ENCODE measurements around the gene UPF2. TPM values are rescaled to one million over a fixed set of nuclear protein-coding genes. Genes with fewer than 3 reads are reported as not detected.

Gene UPF2
- total and polyA plus RNA-seq, 10 of the 15 experiments (the other 5 are each of a cell fraction or from before 2014, with no cell fraction given): 21.0 to 44.4 (median 25.9) TPM

GRCh38 chr10:11901833-11902475, 140.7 kb downstream of the UPF2 start (continued):
- TF ChIP-seq IRF3 (IDR thresholded peaks at IDR 0.05): no peak

- RAD21 ChIA-PET (ENCODE audit: unreplicated experiment): no interaction called here
- Histone ChIP-seq H3K79me2 (ENCODE audit: control insufficient read depth, insufficient read depth, low read length) (no peaks in the 10 kb centered on the region), H2AFZ (ENCODE audit: control insufficient read depth, low read depth, low read length) (no peak overlapping the region), H3K9ac (ENCODE audit: control insufficient read depth, insufficient read depth, low read length) (no peak overlapping the region), H3K27ac (ENCODE audit: control insufficient read depth, insufficient read depth) (no peak overlapping the region), H3K4me1 (ENCODE audit: control insufficient read depth, insufficient read depth, low read length) (no peaks in the 10 kb centered on the region), H3K9me3 (replicated peaks; ENCODE audit: control insufficient read depth, insufficient read depth, low read length) (no peaks in the 10 kb centered on the region), H4K20me1 (ENCODE audit: control insufficient read depth, insufficient read depth) (no peaks in the 10 kb centered on the region), H3K4me2 (ENCODE audit: control insufficient read depth, insufficient read depth) (no peak overlapping the region), H3K36me3 (ENCODE audit: control insufficient read depth in 2 of 2, insufficient read depth in 2 of 2, low read length in 1 of 2) (no peaks in the 10 kb centered on the region), H3K4me3 (no peak overlapping the region), H3K27me3 (replicated peaks in 1 of 2; ENCODE audit: control insufficient read depth in 2 of 2, insufficient read depth in 2 of 2, low read length in 1 of 2) (no peaks in the 10 kb centered on the region)
- FAIRE-seq (no peak), ATAC-seq (no peak), DNase-seq (ENCODE audit: low read depth, low spot score) (no peak)
- intact Hi-C loops (cut with micrococcal nuclease; ENCODE audit: unreplicated experiment) (no loop called here), in situ Hi-C loops (cut with MboI) (no loop called here)
- WGBS (ENCODE audit: insufficient coverage, insufficient replicate concordance, low lambda C conversion rate, missing lambda C conversion rate): 28% methylated on average over 7 of the region's 7 CpGs
- BruUV-seq (replicated peaks): no TSS peak
- TF ChIP-seq CHD1 (IDR thresholded peaks at IDR 0.05; ENCODE audit: low read depth, low read length) (no peak), MXI1 (IDR thresholded peaks at IDR 0.05; ENCODE audit: low read depth, low read length) (no peak), STAT3 (IDR thresholded peaks at IDR 0.05; ENCODE audit: low read depth, low read length) (no peak), CHD4 (IDR thresholded peaks at IDR 0.05) (no peak), IRF4 (IDR thresholded peaks at IDR 0.05; ENCODE audit: low read depth, low read length) (no peak)
- POLR2A ChIA-PET: no interaction called here
- SMC1A ChIA-PET (ENCODE audit: uncharacterized antibody, unreplicated experiment): no interaction called here
- CTCF ChIA-PET: no interaction called here
Measured at GRCh38 chr10:11901454-11901832, 141.2 kb downstream of the UPF2 start.

GRCh38 chr10:11901036-11901301, 141.6 kb downstream of the UPF2 start:
- Histone ChIP-seq H3K9me3 (replicated peaks; ENCODE audit: control insufficient read depth, insufficient read depth, low read length) (no peaks in the 10 kb centered on the region), H3K27me3 (replicated peaks in 1 of 2; ENCODE audit: control insufficient read depth in 2 of 2, insufficient read depth in 2 of 2, low read length in 1 of 2) (no peaks in the 10 kb centered on the region), H3K9ac (ENCODE audit: control insufficient read depth, insufficient read depth, low read length) (no peak overlapping the region), H3K4me3 (no peak overlapping the region), H4K20me1 (ENCODE audit: control insufficient read depth, insufficient read depth) (no peaks in the 10 kb centered on the region), H3K79me2 (ENCODE audit: control insufficient read depth, insufficient read depth, low read length) (no peaks in the 10 kb centered on the region), H3K4me1 (ENCODE audit: control insufficient read depth, insufficient read depth, low read length) (no peaks in the 10 kb centered on the region), H2AFZ (ENCODE audit: control insufficient read depth, low read depth, low read length) (no peak overlapping the region), H3K27ac (ENCODE audit: control insufficient read depth, insufficient read depth) (no peak overlapping the region), H3K36me3 (ENCODE audit: control insufficient read depth in 2 of 2, insufficient read depth in 2 of 2, low read length in 1 of 2) (no peaks in the 10 kb centered on the region), H3K4me2 (ENCODE audit: control insufficient read depth, insufficient read depth) (no peak overlapping the region)
- no TSS peak for BruUV-seq (replicated peaks)
- ChIA-PET RAD21 (ENCODE audit: unreplicated experiment) (no interaction called here), CTCF (no interaction called here), POLR2A (no interaction called here), SMC1A (ENCODE audit: uncharacterized antibody, unreplicated experiment) (no interaction called here)
- ATAC-seq (no peak), DNase-seq (ENCODE audit: low read depth, low spot score) (no peak), FAIRE-seq (no peak)
- intact Hi-C loops (cut with micrococcal nuclease; ENCODE audit: unreplicated experiment): no loop called here
- in situ Hi-C loops (cut with MboI): no loop called here
- WGBS (ENCODE audit: insufficient coverage, insufficient replicate concordance, low lambda C conversion rate, missing lambda C conversion rate): 72% methylated on average over 6 of the region's 6 CpGs
- TF ChIP-seq NRF1 (conservative IDR thresholded peaks at IDR 0.05; ENCODE audit: low read depth, low read length): no peak
- no peak for TF ChIP-seq ZNF24 (IDR thresholded peaks at IDR 0.05)
- no peak for TF ChIP-seq NFXL1 (IDR thresholded peaks at IDR 0.05; ENCODE audit: borderline replicate concordance)
- TF ChIP-seq EED (IDR thresholded peaks at IDR 0.05; ENCODE audit: low read depth): no peak
- TF ChIP-seq EZH2 (IDR thresholded peaks at IDR 0.05; ENCODE audit: borderline replicate concordance, control insufficient read depth, low read depth, low read length): no peak
- no peak for TF ChIP-seq MTA2 (IDR thresholded peaks at IDR 0.05; ENCODE audit: low read depth)
- no peak for TF ChIP-seq SMAD5 (IDR thresholded peaks at IDR 0.05; ENCODE audit: low read depth)
- no peak for TF ChIP-seq RBBP5 (conservative IDR thresholded peaks at IDR 0.05)
- no peak for TF ChIP-seq JUND (IDR thresholded peaks at IDR 0.05; ENCODE audit: low read depth, low read length)
- no peak for TF ChIP-seq RB1 (IDR thresholded peaks at IDR 0.05; ENCODE audit: borderline replicate concordance)
- no peak for TF ChIP-seq NR2C2 (IDR thresholded peaks at IDR 0.05; ENCODE audit: borderline replicate concordance, control insufficient read depth, insufficient read length, low read depth)
- TF ChIP-seq HDAC6 (IDR thresholded peaks at IDR 0.05; ENCODE audit: unreplicated experiment): no peak
- TF ChIP-seq GATAD2B (conservative IDR thresholded peaks at IDR 0.05; ENCODE audit: low read depth): no peak

All from GM12878 (cell line).